ENCODE measurements around the gene OR14C36.

The OR14C36 gene

DNA sequence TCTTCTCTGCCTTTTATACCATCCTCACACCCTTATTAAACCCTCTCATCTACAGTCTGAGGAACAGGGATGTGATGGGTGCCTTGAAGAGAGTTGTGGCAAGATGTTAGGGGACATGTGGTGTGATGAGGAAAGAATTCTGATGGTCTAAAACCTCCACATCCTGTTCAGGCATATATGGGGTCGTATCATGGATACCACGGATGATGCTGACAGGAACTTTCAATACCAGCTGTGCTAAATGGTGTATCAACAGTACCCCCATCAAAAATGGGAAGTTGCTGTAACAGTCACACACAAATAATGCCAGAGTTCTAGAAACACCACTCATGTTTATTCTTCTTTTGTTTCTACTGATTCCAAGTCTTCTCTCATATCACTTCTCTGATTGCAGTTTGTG is 39.9 kb downstream of the OR14C36 start:
- H3K27ac ChIP-seq = no peak overlapping the region
- TF ChIP-seq, protein P1, sequence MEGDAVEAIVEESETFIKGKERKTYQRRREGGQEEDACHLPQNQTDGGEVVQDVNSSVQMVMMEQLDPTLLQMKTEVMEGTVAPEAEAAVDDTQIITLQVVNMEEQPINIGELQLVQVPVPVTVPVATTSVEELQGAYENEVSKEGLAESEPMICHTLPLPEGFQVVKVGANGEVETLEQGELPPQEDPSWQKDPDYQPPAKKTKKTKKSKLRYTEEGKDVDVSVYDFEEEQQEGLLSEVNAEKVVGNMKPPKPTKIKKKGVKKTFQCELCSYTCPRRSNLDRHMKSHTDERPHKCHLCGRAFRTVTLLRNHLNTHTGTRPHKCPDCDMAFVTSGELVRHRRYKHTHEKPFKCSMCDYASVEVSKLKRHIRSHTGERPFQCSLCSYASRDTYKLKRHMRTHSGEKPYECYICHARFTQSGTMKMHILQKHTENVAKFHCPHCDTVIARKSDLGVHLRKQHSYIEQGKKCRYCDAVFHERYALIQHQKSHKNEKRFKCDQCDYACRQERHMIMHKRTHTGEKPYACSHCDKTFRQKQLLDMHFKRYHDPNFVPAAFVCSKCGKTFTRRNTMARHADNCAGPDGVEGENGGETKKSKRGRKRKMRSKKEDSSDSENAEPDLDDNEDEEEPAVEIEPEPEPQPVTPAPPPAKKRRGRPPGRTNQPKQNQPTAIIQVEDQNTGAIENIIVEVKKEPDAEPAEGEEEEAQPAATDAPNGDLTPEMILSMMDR (conservative IDR thresholded peaks at IDR 0.05) = no peak

- TF ChIP-seq, protein P1 (conservative IDR thresholded peaks at IDR 0.05) = no peak
- no peak overlapping the region for H3K27ac ChIP-seq
Measured at GRCh38 chr1:248393050-248393449, 44.5 kb downstream of the OR14C36 start.

All from VCaP (cell line).